Spleen (tissue), 11 donors: ENCODE data around the gene USP4. TPM values are rescaled to one million over a fixed set of nuclear protein-coding genes. Genes with fewer than 3 reads are reported as not detected.

Experiments
- DNase-seq: peaks from one replicate; pipeline ENCODE4 v3.0.0-alpha.2; 2020
- H3K27ac ChIP-seq, 8 donors: fragments of 200-600 bp; sonication (generic) in 7 of 8; 1 replicate in 4 of 8; 2 replicates in 4 of 8; pipeline versions ENCODE4 v1.5.0 to v1.8.0; 2016 to 2021; ENCODE audit warnings: inconsistent platforms in 4 of 8, mild to moderate bottlenecking in 4 of 8, moderate library complexity in 1 of 8
- H3K27me3 ChIP-seq, 7 donors: fragments of 200-600 bp; sonication (generic) in 6 of 7; replicated peaks in 1 of 7; 1 replicate in 4 of 7; 2 replicates in 3 of 7; pipeline versions ENCODE4 v1.5.0 to v1.8.0; 2016 to 2021; ENCODE audit warnings: inconsistent platforms in 3 of 7, mild to moderate bottlenecking in 1 of 7
- H3K36me3 ChIP-seq, 6 donors: fragments of 200-600 bp; sonication (generic) in 5 of 6; 1 replicate in 4 of 6; 2 replicates in 2 of 6; pipeline versions ENCODE4 v1.5.0 to v1.8.0; 2016 to 2021; ENCODE audit warnings: inconsistent platforms in 2 of 6
- H3K4me1 ChIP-seq, 6 donors: fragments of 200-600 bp; sonication (generic) in 5 of 6; 1 replicate in 3 of 6; 2 replicates in 3 of 6; pipeline versions ENCODE4 v1.5.0 to v1.8.0; 2016 to 2021; ENCODE audit warnings: inconsistent platforms in 3 of 6
- H3K4me3 ChIP-seq, 8 donors: fragments of 200-600 bp; sonication (generic) in 7 of 8; 1 replicate in 4 of 8; 2 replicates in 4 of 8; pipeline versions ENCODE4 v1.5.0 to v1.8.0; 2016 to 2021; ENCODE audit warnings: inconsistent platforms in 4 of 8, mild to moderate bottlenecking in 4 of 8, moderate library complexity in 2 of 8
- H3K9me3 ChIP-seq, 8 donors: fragments of 200-600 bp; sonication (generic) in 7 of 8; 1 replicate in 4 of 8; 2 replicates in 4 of 8; pipeline versions ENCODE4 v1.5.0 to v1.8.0; 2016 to 2021; ENCODE audit warnings: inconsistent platforms in 4 of 8
- CTCF ChIP-seq, 11 experiments: fragments of 200-600 bp in 7 of 11; fragments of 450-650 bp in 4 of 11; sonication (generic) in 4 of 11; IDR thresholded peaks in 8 of 11; conservative IDR thresholded peaks in 3 of 11; 1 replicate in 7 of 11; 2 replicates in 4 of 11; pipeline versions ENCODE4 v1.4.0 to v1.8.0; 2016 to 2021; ENCODE audit warnings: antibody characterized with exemption in 11 of 11, inconsistent platforms in 4 of 11, mild to moderate bottlenecking in 1 of 11
- POLR2A ChIP-seq, 3 donors: fragments of 450-650 bp; IDR thresholded peaks; one replicate each; pipeline ENCODE4 v1.5.1; 2017; ENCODE audit warnings: antibody characterized with exemption in 3 of 3, mild to moderate bottlenecking in 1 of 3
- POLR2AphosphoS5 ChIP-seq, 3 donors: sonication (generic); formaldehyde crosslinking; IDR thresholded peaks; one replicate each; pipeline ENCODE4 v1.5.1; 2017; ENCODE audit warnings: antibody characterized with exemption in 3 of 3
- WGBS, 5 donors: extraction: QIAGEN DNeasy Blood & Tissue Kit in 3 of 5; methylation state at CpG; one replicate each; pipeline versions ENCODE4 v1.1.5 to v1.1.7; 2013 to 2018; 5-methylcytosine and 5-hydroxymethylcytosine counted together
- intact Hi-C: fragments of 100-400 bp; cut with DNase I; formaldehyde crosslinking; loops from one replicate; pipeline ENCODE4 v1.15.0; 2023; ENCODE audit warnings: low total_unique reads
- polyA plus RNA-seq, 3 donors: library from polyadenylated mRNA; stranded (reverse); fragments of 200-250 nt; gene quantifications; one replicate each; pipeline ENCODE4 v1.2.1, GENCODE V29; 2013
- total RNA-seq, 7 donors: library from RNA; depleted of rRNA in 3 of 7; stranded (reverse); fragments of >200 nt in 3 of 7; fragmentation: NEBNext Ultra II Directional in 4 of 7; extraction: Animal tissue kit (Norgen Biotek cat#: 25700) in 4 of 7; gene quantifications; one replicate each; pipeline versions ENCODE4 v1.1.0 to v1.2.1, GENCODE V29; 2016 to 2021
- donor health status: healthy with polysubstance abuse.
- donor health status: DM: no; HTN: no; CAD: no; lungs with moderate emphysema.
- donor health status: DM: no; HTN: no; CAD: no.
- donor health status: Bipolar disorder and iron deficiency.
- donor health status: healthy.
- donor health status: DM: no; HTN: no; CAD: no.
- donor health status: DM: yes; HTN: yes; CAD: no.

Gene USP4
- total and polyA plus RNA-seq, 10 donors = 28.1 to 107 (median 59.8) TPM

GRCh38 chr3:49265661-49266386 lies 74.0 kb downstream of the USP4 start:
- peaks cover 0 to 35% (median under 1%) of the 10 kb centered on the region in 6 donors for H3K36me3 ChIP-seq
- H3K27ac ChIP-seq = peak overlapping the region in 6 of 8 donors; percentile 25 to 69 (median 54)
- no peak overlapping the region for H3K4me3 ChIP-seq
- intact Hi-C loops = no loop called here
- peaks cover 0 to 3% (median 0%) of the 10 kb centered on the region in 6 donors for H3K4me1 ChIP-seq
- TF ChIP-seq CTCF (IDR thresholded peaks at IDR 0.05 in 8 of 11, conservative IDR thresholded peaks at IDR 0.05 in 3 of 11) (no peak), POLR2A (IDR thresholded peaks at IDR 0.05) (no peak), POLR2AphosphoS5 (IDR thresholded peaks at IDR 0.05) (no peak)
- WGBS, 5 donors = 89 to 95% (median 91%) methylated on average over 10 of the region's 10 CpGs
- H3K27me3 ChIP-seq = no peaks in the 10 kb centered on the region
- H3K9me3 ChIP-seq = no peaks in the 10 kb centered on the region
- peak; percentile 13 for DNase-seq

GRCh38 chr3:49263159-49263889 lies 76.5 kb downstream of the USP4 start:
- intact Hi-C loops = no loop called here

GRCh38 chr3:49260806-49261324 lies 79.0 kb downstream of the USP4 start:
- Histone ChIP-seq H3K9me3 (no peaks in the 10 kb centered on the region), H3K27ac (no peak overlapping the region), H3K27me3 (no peaks in the 10 kb centered on the region), H3K4me1 (no peaks in the 10 kb centered on the region), H3K36me3 (no peaks in the 10 kb centered on the region), H3K4me3 (no peak overlapping the region)
- DNase-seq = peak; percentile 43
- TF ChIP-seq POLR2AphosphoS5 (IDR thresholded peaks at IDR 0.05) = no peak
- TF ChIP-seq CTCF (IDR thresholded peaks at IDR 0.05 in 8 of 11, conservative IDR thresholded peaks at IDR 0.05 in 3 of 11) = no peak
- TF ChIP-seq POLR2A (IDR thresholded peaks at IDR 0.05) = no peak
- intact Hi-C loops = no loop called here
- 83 to 94% (median 87%) methylated on average over 5 of the region's 5 CpGs for WGBS, 5 donors

More at GRCh38 chr3:49263159-49263889, 76.5 kb downstream of the USP4 start:
- DNase-seq = peak; percentile 4
- no peak for TF ChIP-seq CTCF (IDR thresholded peaks at IDR 0.05 in 8 of 11, conservative IDR thresholded peaks at IDR 0.05 in 3 of 11)
- TF ChIP-seq POLR2A (IDR thresholded peaks at IDR 0.05) = no peak
- no peaks in the 10 kb centered on the region for H3K9me3 ChIP-seq
- no peak overlapping the region for H3K4me3 ChIP-seq
- peaks cover 0 to 3% (median 0%) of the 10 kb centered on the region in 6 donors for H3K4me1 ChIP-seq
- peak overlapping the region in 1 of 8 donors; percentile 16 for H3K27ac ChIP-seq
- WGBS, 5 donors = 91 to 98% (median 95%) methylated on average over 6 of the region's 6 CpGs
- no peaks in the 10 kb centered on the region for H3K27me3 ChIP-seq
- H3K36me3 ChIP-seq = peaks cover 0 to 11% (median 0%) of the 10 kb centered on the region in 6 donors

- H3K4me3 ChIP-seq = no peak overlapping the region
- TF ChIP-seq POLR2A (IDR thresholded peaks at IDR 0.05) (no peak), CTCF (IDR thresholded peaks at IDR 0.05 in 8 of 11, conservative IDR thresholded peaks at IDR 0.05 in 3 of 11) (no peak), POLR2AphosphoS5 (IDR thresholded peaks at IDR 0.05) (no peak)
- no peak overlapping the region for H3K27ac ChIP-seq
- no peaks in the 10 kb centered on the region for H3K27me3 ChIP-seq
- no peak for DNase-seq
- WGBS, 5 donors = 71 to 80% (median 78%) methylated on average over 3 of the region's 3 CpGs
- no peaks in the 10 kb centered on the region for H3K9me3 ChIP-seq
- no peaks in the 10 kb centered on the region for H3K36me3 ChIP-seq
- intact Hi-C loops = no loop called here
- no peaks in the 10 kb centered on the region for H3K4me1 ChIP-seq
Measured at GRCh38 chr3:49257187-49257586, 82.7 kb downstream of the USP4 start.
